Measurements from ENCODE around the gene KRT3. TPM values are rescaled to one million over a fixed set of nuclear protein-coding genes. Genes with fewer than 3 reads are reported as not detected.

KRT3 gene
- total and polyA plus RNA-seq, 9 of the 15 experiments (the other 6 are each of a cell fraction or from before 2014, with no cell fraction given) = not detected

DNA sequence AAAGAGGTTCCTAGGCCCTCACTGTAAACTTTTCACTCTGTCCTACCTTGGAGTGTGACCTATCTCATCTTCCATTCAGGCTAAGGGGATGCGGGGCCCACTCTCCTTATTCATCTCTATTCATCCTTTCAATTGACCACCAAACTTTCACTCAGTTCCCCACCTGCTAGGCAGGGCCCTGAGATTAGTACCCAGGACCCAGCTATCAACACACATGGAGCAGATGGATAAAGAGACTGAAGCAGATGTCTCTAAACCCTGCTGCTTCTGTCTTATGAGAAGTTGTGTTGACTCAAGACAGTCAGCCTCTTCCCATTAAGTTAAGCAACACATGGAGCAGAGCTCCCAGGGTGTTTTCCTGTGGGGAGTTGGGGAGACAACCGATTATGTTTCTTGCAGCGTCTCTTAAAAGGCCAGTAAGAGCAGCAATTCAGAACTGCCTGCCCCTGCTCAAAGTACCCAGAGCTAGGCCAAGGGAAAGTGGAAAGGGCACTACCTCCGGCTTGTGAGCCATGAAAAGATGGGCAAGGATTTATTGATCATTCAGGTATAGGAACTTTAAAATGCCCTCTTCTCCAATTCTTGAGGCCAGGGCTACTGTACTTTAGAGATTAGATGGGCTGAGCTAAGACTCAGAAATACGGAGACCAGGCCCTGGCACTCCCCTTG is 29.4 kb downstream of the KRT3 start (continued):
- TF ChIP-seq NRF1 (conservative IDR thresholded peaks at IDR 0.05 in 1 of 2, IDR thresholded peaks at IDR 0.05 in 1 of 2) = no peak
- no peak for TF ChIP-seq NFIC (IDR thresholded peaks at IDR 0.05)
- TF ChIP-seq, protein P1, sequence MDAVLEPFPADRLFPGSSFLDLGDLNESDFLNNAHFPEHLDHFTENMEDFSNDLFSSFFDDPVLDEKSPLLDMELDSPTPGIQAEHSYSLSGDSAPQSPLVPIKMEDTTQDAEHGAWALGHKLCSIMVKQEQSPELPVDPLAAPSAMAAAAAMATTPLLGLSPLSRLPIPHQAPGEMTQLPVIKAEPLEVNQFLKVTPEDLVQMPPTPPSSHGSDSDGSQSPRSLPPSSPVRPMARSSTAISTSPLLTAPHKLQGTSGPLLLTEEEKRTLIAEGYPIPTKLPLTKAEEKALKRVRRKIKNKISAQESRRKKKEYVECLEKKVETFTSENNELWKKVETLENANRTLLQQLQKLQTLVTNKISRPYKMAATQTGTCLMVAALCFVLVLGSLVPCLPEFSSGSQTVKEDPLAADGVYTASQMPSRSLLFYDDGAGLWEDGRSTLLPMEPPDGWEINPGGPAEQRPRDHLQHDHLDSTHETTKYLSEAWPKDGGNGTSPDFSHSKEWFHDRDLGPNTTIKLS (IDR thresholded peaks at IDR 0.05; ENCODE audit: borderline replicate concordance, low read depth) = no peak
- no peak for TF ChIP-seq SUPT5H (IDR thresholded peaks at IDR 0.05)
- no peak for TF ChIP-seq NFE2 (IDR thresholded peaks at IDR 0.05; ENCODE audit: low read depth)

DNA sequence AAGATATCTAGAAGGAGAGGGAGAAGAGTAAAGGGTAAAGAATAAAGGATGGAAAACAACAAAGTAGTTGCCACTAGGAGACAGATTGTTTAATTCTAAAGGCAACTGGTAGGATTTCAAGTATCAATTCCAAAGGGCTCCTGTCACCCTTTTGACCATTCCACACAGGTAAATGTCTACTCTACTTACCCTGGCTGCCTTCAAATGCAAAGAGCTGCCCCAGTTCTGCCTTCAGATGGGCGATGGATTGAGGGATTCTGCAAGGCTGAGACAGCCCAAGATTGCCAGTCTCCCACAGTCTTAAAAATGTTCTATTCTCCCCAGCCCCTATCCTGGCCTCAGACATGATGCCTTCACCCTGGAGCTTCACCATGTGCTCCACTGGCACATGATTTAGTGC is 30.2 kb downstream of the KRT3 start:
- ATAC-seq (no peak), DNase-seq (ENCODE audit: extremely low read depth in 1 of 4, low spot score in 3 of 4) (no peak), FAIRE-seq (no peak)
- TF ChIP-seq, protein P2, sequence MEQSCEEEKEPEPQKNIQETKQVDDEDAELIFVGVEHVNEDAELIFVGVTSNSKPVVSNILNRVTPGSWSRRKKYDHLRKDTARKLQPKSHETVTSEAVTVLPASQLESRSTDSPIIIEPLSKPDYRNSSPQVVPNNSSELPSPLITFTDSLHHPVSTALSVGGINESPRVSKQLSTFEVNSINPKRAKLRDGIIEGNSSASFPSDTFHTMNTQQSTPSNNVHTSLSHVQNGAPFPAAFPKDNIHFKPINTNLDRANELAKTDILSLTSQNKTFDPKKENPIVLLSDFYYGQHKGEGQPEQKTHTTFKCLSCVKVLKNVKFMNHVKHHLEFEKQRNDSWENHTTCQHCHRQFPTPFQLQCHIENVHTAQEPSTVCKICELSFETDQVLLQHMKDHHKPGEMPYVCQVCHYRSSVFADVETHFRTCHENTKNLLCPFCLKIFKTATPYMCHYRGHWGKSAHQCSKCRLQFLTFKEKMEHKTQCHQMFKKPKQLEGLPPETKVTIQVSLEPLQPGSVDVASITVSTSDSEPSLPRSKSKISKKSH (CRISPR knock-in tag; IDR thresholded peaks at IDR 0.05) = no peak
- TF ChIP-seq PYGO2 (tag; IDR thresholded peaks at IDR 0.05) = no peak
- TF ChIP-seq RB1 (IDR thresholded peaks at IDR 0.05; ENCODE audit: low read depth) = no peak
- no peak for TF ChIP-seq ZNF764 (CRISPR knock-in tag; IDR thresholded peaks at IDR 0.05; ENCODE audit: low read depth)
- WGBS (ENCODE audit: insufficient coverage, low coverage, missing lambda C conversion rate) = 0% methylated on average over 1 of the region's 1 CpG
- H4K20me1 ChIP-seq (replicated peaks; ENCODE audit: control insufficient read depth, insufficient read depth, low read length) = no peaks in the 10 kb centered on the region; the same call in 1 of the 2 replicates
- intact Hi-C loops (cut with micrococcal nuclease) (no loop called here), in situ Hi-C loops (cut with MboI) (no loop called here)
- peaks cover 3% of the 10 kb centered on the region for H3K9me3 ChIP-seq (replicated peaks; ENCODE audit: control insufficient read depth, insufficient read depth, low read depth, low read length)
- H3K27me3 ChIP-seq (ENCODE audit: control insufficient read depth in 2 of 2, insufficient read depth in 2 of 2, low read length in 2 of 2) = peaks cover 2 to 19% of the 10 kb centered on the region in 2 experiments; a peak in 4 of 5 replicates
- no peaks in the 10 kb centered on the region for H3K79me2 ChIP-seq (ENCODE audit: control insufficient read depth, insufficient read depth, low read length)
- H3K9me1 ChIP-seq (ENCODE audit: control insufficient read depth, insufficient read depth, low read length) = no peaks in the 10 kb centered on the region
- H3K4me2 ChIP-seq (ENCODE audit: insufficient read depth, low read length) = no peak overlapping the region
- no TSS peak for BruUV-seq (replicated peaks)
- ChIA-PET CTCF (ENCODE audit: low intra/inter-chr PET ratio) (no interaction called here), POLR2A (interaction anchor here (0.5 to 0.6 kb wide), 2 partner anchors 12 to 22 kb away, joined by 3 read pairs; partner anchors contain the start of gene KRT76)
- H3K27ac ChIP-seq (ENCODE audit: extremely low read depth, low read depth, low read length) = no peak overlapping the region
- no peak overlapping the region for H3K9ac ChIP-seq (ENCODE audit: insufficient read depth in 1 of 2, low read depth in 2 of 2, low read length in 2 of 2)
- H3K36me3 ChIP-seq (ENCODE audit: control insufficient read depth, insufficient read depth, low read length) = no peaks in the 10 kb centered on the region
- no peaks in the 10 kb centered on the region for H3K4me1 ChIP-seq (replicated peaks in 1 of 2; ENCODE audit: control insufficient read depth in 2 of 2, insufficient read depth in 2 of 2, low read length in 2 of 2)
- H3K4me3 ChIP-seq = no peak overlapping the region
- no peak overlapping the region for H2AFZ ChIP-seq (ENCODE audit: low read depth, low read length)
